HG02884 (cell line): ENCODE measurements around the gene MEG3.

Experiments
- ATAC-seq: cut with Tn5 transposase; IDR thresholded peaks from one replicate; pipeline ENCODE4 v1.9.1; 2021; ENCODE audit warnings: mild to moderate bottlenecking, moderate library complexity; ENCODE audit not compliant: unreplicated experiment

The MEG3 gene

DNA sequence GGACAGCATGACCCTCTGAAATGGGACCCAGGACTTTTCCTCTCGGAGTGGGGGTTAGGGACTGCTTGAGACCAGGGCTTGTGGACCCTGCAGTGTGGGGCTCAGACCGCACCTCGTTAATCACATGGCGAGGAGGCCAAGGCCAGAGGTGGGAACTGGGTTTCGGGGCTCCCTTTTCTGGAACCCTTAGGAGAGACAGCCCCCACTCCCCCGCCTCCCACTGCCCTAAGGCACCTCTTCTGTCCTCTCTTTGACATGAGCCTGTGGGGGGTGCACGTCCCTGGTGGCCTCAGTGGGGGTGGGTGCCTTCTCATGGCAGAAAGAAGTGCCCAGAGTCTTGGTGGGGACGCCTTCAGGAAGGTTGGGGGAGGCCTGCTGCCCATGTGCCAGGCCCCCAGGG, 53.3 kb downstream of the MEG3 start:
- no peak for ATAC-seq

DNA sequence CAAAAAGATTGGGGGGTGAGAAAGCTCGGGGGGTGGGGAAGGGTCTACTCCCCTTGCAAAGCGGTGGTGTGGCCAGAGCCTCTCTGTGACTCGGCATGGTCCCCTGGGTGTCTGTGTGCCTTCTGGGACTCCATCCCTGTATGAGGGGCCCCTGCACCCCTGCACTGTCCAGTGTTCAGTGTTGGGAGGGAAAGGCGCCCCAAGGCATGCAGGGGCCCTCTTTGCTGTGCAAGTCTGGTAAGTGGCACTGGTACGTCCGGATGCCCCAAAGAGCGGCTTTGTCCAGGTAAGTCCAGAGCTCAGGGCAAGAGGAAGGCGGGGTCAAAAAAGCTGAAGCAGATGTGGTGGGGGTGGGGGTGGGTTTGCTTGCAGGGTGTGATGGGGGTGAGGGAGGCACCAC, 53.9 kb downstream of the MEG3 start:
- ATAC-seq = no peak

GRCh38 chr14:100880271-100881101, 54.6 kb downstream of the MEG3 start:
- ATAC-seq = no peak

DNA sequence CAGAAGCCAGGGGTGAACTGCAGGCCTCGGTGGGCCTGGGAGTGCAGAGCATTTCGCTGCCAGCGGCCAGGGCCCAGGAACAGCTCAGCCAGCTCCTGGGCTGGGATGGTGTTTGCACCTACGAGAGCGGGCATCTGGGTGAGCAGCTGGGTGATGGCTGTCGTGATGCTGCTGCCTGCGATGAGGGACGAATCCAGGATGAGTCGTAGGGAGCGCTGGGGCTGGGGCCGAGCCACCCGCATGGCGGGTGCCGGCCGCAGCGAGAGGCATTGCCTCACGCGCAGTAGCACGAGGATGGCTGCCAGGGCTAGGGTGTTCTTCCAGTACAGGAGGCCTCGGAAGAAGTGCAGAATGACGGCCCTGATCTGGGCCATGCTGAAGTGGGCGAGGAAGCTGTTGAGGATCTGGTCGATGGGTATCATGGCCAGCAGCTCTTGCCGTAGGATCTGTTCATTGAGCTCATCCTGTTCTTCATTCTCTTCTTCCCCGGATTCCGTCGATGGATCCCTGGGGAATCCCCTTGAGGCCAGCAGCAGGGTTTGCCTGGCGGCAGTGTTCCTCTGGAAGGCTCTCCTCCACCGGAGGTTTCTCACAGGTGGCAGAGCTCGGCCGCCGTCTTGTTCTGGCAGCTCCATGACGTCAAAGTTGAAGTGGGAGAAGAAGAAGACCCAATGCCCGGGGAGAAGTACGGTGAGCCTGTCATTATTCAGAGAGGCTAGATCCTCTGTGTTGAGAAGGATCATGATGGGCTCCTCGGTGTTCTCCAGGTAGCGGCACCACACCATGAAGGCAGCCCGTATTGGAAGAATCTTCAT, 55.5 kb downstream of the MEG3 start:
- no peak for ATAC-seq

DNA sequence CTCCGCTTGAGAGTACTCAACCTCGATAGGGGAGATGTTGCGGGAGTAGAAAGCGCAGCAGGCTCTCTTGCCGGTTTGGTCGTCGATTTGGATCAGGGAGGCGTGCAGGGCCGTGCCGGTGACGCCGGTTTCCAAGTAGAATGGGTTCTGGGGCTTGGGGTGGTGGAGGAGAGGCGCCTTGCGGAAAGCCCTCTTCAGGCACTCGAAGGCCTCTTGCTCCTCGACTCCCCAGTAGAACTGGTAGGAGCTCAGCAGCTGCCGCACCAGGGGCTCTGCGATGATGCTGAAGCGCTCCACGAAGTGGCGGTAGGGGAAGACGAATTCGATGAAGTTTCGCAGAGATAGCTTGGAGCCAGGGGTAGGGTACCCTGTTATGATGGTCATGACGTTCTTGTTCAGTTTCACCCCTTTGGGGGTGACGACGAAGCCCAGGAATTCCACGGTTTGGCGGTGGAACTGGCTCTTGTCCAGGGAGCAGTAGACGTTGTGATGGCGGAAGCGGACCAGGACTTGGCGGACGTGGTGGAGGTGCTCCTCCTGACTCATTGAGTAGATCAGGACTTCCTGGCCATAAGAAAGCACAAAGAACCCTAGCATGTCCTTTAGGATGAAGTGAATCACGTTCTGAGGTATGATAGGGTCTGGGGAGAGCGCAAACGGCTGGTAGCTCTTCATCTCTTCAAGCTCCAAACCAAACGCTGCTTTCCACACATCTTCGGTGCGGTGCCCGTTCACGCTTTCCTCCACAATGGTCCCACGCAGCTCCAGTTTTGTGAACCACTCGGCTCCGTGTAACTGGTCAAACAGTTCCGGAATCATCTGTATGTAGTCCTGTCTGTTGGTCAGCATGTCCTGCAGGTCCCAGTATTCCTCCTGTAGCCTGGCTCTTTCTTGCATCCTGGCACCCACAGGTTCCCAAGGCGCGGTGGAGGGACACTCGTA, 56.4 kb downstream of the MEG3 start:
- ATAC-seq = no peak

GRCh38 chr14:100882991-100883788, 57.3 kb downstream of the MEG3 start:
- no peak for ATAC-seq

GRCh38 chr14:100883789-100884101, 57.8 kb downstream of the MEG3 start:
- ATAC-seq = no peak

GRCh38 chr14:100884456-100884855, 58.5 kb downstream of the MEG3 start:
- no peak for ATAC-seq

- ATAC-seq = no peak
These were observed 59.3 kb downstream of the MEG3 start for GRCh38 chr14:100885196-100885595.

DNA sequence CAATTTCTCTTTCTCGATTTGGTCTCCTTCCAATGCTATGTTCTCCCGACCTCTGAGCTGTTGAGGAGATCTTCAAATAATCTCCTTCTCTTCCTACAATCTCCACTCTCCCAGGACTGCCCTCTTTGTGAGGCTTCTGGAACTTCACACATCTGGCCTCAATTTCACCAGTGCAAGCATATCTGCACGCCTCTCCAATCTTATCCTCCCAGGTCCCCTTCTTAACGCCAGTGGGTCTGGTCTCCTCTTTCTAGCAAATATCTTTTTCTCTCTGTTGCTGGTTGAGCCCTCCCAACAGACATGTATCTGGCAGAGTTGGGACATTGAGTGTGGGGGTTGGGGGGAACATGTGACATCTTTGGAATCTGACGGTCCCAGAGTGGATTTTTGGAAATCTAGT, 59.7 kb downstream of the MEG3 start:
- no peak for ATAC-seq

GRCh38 chr14:100887728-100888335, 61.9 kb downstream of the MEG3 start:
- no peak for ATAC-seq

GRCh38 chr14:100888789-100889315, 62.9 kb downstream of the MEG3 start:
- ATAC-seq = no peak

DNA sequence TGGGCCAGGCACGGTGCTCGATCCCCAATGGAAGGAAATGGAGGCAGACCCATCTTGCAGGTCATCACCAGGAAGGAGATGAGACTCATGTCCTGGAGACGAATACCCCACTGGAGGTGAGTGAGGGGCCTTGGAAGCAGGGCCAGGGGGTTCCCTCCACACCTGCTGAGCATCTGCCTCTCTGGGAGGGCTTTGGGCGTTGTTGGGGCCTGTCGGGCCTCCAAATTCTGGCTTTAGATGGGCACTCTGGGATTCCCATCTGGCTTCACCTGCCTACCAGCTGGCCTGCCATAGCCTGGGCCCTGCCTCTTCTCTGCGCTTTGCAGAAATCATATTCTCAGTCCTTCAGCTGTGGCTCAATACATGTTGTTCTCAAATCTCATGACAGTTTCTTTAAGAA, 63.7 kb downstream of the MEG3 start:
- ATAC-seq = no peak

- no peak for ATAC-seq
These were observed 64.3 kb downstream of the MEG3 start for GRCh38 chr14:100890061-100890850.

GRCh38 chr14:100891051-100891450, 65.1 kb downstream of the MEG3 start:
- ATAC-seq = no peak

DNA sequence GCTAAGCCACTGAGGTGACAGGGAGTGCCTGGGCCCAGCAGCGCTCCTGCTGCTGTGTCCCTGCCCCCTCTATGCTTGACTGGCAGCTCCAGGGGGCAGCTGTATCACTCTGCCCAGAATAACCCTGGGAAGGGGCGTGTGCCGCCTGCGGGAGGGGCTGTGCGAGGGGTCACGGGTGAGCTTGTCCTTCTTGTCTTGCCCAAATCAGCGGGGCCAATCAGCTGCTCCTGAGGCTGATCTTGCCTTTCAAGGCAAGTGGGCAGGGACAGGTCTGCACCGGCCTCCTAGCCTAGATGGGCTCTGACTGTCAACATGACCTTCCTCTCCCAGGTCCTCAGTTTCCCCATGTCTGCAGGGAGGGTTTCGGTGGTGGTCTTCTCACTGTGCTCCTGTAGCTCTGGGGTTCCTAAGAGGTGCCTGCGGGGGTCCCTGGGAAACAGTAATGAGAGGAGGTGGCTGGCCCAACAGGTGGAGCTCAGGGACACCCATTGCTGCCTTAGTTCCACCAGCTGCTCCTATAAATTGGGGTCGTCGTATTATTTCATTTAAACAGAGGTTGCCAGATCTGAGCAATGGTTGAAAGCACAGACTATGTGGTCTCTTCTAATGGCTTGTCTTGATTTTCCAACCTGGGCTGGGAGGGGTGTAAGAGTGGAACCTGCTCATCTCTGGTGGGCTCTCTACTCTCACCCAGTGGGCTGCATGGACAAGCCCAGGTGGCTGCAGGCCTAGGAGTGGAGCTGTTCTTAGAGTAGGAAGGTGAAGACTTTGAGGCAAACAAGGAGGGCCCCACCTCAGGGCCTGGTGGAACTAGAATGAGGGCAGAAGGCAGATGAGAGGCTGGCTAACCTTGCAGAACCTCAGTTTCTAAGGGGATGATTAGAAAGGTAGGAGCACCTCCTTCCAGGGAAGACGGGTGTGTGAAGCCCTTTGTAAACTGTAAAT, 65.9 kb downstream of the MEG3 start:
- ATAC-seq = no peak

DNA sequence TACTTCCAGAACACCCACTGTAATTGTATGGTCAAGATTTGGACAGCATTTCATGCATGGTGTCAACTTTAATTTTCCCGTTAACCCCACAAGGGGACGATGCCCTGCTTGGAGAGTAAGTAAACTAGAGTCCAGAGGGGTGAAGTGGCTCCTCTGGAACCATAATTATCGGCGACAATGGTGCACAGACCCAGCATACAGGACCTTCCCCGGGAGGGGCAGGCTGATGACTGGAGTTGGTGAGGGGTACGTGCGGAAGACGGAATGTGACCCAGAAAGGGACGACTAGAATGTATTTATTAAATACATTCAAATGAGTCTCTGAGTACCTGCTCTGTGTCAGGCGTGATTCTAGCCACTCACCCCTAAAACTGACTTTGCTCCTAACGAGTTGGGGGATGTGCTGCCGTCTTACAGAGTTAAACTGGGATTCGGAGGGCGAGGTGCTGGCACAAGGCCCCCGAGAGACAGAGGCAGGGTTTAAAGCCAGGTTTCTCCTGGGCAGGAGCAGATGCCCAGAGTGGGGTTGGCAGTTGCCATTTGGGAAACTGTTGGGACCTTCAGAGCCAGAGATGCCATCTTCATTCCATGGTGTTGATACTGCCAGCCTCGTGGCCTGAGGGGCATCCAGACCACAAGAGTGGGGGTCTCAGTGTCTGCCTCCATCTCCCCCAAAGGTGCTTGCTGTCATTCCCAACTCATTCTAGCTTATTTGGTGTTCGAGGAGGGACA, 66.7 kb downstream of the MEG3 start:
- ATAC-seq = no peak
